ENCODE measurements around the gene HOXB4. TPM values are rescaled to one million over a fixed set of nuclear protein-coding genes. Genes with fewer than 3 reads are reported as not detected.

The HOXB4 gene
- total and polyA plus RNA-seq, 4 donors: 1.4 to 6.7 (median 2.6) TPM

DNA sequence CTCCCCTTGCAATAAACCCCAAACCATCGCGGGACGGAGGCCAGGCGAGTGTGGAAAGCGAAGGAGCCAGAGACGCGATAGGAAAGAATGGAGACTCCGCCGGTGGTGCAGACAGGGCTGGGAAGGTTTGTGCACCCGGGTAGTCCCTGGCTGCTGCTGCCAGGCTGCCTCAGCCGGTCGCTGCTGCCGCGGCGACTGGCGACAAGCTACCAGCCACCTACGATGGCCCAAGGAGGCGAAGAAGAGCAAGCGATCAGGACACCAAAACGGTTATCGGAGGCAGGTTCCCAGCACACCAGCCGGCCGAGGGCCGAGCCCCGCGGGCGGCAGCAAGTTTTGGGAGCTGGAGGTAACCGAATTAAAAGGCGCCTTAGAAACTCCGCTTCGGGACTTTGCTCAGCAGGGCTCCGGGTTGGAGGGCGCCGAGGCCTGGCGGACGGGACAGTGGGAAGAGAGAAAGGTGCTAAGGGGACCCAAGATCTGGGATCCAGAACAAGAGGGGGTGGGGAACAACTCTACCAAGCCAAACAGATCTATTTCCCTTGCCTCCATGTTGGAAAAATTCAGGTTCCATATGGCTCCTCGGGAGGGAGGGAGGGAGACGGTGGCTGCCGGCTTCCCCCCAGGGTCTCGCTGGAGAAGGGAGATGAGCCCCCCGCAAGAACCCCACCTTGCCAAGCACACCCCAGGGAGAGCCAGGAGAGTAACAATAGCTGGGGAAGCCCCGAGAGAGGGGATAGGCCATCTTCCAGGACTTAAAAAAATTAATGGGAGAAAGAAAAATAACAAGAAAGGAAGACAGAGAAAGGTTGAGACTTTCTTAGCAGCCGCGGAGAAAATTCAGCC, 23.5 kb downstream of the HOXB4 start:
- peaks cover 0 to 54% (median 2%) of the 10 kb centered on the region in 3 donors for H3K27me3 ChIP-seq (ENCODE audit: control insufficient read depth in 3 of 3, insufficient read depth in 3 of 3, low read length in 2 of 3)
- 48 to 61% methylated on average over 44 of the region's 44 CpGs for WGBS, 2 donors
- no peak for ATAC-seq (ENCODE audit: insufficient read depth, low FRiP score)

DNA sequence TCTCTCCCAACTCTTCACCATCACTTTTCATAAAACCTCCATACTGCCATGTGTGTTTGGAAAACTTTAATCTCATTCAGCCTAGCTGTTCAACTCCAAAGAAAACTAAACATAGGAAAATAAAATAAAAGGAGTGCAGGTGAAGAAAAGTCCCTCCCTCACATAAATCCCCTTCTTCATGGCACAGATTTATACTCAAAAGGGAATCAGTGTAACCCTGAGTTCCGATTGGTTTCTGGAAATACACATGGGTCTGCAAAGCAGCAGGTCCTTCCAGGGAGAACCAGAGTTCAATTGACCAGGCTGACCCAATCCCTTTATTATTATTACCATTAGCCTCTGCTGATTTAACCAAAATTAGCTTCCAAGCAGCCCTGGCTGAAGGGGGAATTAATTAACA, 24.3 kb downstream of the HOXB4 start:
- H3K4me3 ChIP-seq: no peak overlapping the region
- H3K9me3 ChIP-seq (ENCODE audit: control insufficient read depth in 4 of 4, insufficient read depth in 3 of 4, low read length in 3 of 4): peaks cover 0 to 3% (median 0%) of the 10 kb centered on the region in 4 donors
- peaks cover 0 to 82% (median 10%) of the 10 kb centered on the region in 5 donors for H3K4me1 ChIP-seq (ENCODE audit: control insufficient read depth in 5 of 5, insufficient read depth in 5 of 5, low read length in 5 of 5)
- H3K27ac ChIP-seq (ENCODE audit: low read depth in 1 of 2, low read length in 1 of 2): no peak overlapping the region
- WGBS, 2 donors: 52 to 74% methylated on average over 1 of the region's 1 CpG
- ATAC-seq (ENCODE audit: insufficient read depth, low FRiP score): no peak
- H3K9ac ChIP-seq (ENCODE audit: insufficient read depth in 1 of 2, low read length in 2 of 2): peak overlapping the region in 1 of 2 donors; percentile 96
- peaks cover 0 to 21% (median 4%) of the 10 kb centered on the region in 4 donors for H3K36me3 ChIP-seq (ENCODE audit: control insufficient read depth in 4 of 4, insufficient read depth in 4 of 4, low read length in 4 of 4)
- TF ChIP-seq, protein P1, sequence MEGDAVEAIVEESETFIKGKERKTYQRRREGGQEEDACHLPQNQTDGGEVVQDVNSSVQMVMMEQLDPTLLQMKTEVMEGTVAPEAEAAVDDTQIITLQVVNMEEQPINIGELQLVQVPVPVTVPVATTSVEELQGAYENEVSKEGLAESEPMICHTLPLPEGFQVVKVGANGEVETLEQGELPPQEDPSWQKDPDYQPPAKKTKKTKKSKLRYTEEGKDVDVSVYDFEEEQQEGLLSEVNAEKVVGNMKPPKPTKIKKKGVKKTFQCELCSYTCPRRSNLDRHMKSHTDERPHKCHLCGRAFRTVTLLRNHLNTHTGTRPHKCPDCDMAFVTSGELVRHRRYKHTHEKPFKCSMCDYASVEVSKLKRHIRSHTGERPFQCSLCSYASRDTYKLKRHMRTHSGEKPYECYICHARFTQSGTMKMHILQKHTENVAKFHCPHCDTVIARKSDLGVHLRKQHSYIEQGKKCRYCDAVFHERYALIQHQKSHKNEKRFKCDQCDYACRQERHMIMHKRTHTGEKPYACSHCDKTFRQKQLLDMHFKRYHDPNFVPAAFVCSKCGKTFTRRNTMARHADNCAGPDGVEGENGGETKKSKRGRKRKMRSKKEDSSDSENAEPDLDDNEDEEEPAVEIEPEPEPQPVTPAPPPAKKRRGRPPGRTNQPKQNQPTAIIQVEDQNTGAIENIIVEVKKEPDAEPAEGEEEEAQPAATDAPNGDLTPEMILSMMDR (IDR thresholded peaks at IDR 0.05; ENCODE audit: control extremely low read depth, extremely low read depth): no peak
- DNase-seq: peak in 2 of 3 donors; percentile 42 to 61
- peaks cover 0 to 54% (median 0%) of the 10 kb centered on the region in 3 donors for H3K27me3 ChIP-seq (ENCODE audit: control insufficient read depth in 3 of 3, insufficient read depth in 3 of 3, low read length in 2 of 3)

More for the DNA sequence above, 23.5 kb downstream of the HOXB4 start:
- Histone ChIP-seq H3K9ac (ENCODE audit: insufficient read depth in 1 of 2, low read length in 2 of 2) (peak overlapping the region; percentile 30 to 96), H3K27ac (ENCODE audit: low read depth in 1 of 2, low read length in 1 of 2) (peak overlapping the region in 1 of 2 donors; percentile 70), H3K4me1 (ENCODE audit: control insufficient read depth in 5 of 5, insufficient read depth in 5 of 5, low read length in 5 of 5) (peaks cover 0 to 82% (median 8%) of the 10 kb centered on the region in 5 donors), H3K4me3 (peak overlapping the region; percentile 33), H3K36me3 (ENCODE audit: control insufficient read depth in 4 of 4, insufficient read depth in 4 of 4, low read length in 4 of 4) (peaks cover 0 to 23% (median 5%) of the 10 kb centered on the region in 4 donors), H3K9me3 (ENCODE audit: control insufficient read depth in 4 of 4, insufficient read depth in 3 of 4, low read length in 3 of 4) (peaks cover 0 to 3% (median 0%) of the 10 kb centered on the region in 4 donors)
- TF ChIP-seq, protein P1 (IDR thresholded peaks at IDR 0.05; ENCODE audit: control extremely low read depth, extremely low read depth): no peak
- peak; percentile 43 to 53 (median 45) for DNase-seq

DNA sequence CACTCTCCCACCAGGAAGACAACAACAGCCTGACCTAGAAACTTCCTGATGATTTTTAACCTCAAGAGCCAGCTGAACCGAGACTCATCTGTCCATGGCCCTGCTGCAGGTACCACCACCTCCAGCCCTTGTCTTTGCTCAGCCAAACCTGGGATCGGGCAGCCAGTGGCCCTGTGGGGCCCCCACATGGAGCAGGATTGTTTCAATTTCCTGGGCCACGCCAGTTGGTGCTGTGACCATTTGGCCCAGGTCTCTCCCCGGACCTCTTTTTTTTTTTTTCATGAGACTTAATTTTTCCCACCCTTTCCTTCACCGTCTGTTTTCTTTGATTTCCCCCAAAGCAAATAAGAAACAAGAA, 25.0 kb downstream of the HOXB4 start:
- Histone ChIP-seq H3K36me3 (ENCODE audit: control insufficient read depth in 4 of 4, insufficient read depth in 4 of 4, low read length in 4 of 4) (peaks cover 0 to 19% (median 4%) of the 10 kb centered on the region in 4 donors), H3K27me3 (ENCODE audit: control insufficient read depth in 3 of 3, insufficient read depth in 3 of 3, low read length in 2 of 3) (peaks cover 0 to 57% (median 0%) of the 10 kb centered on the region in 3 donors), H3K4me1 (ENCODE audit: control insufficient read depth in 5 of 5, insufficient read depth in 5 of 5, low read length in 5 of 5) (peaks cover 0 to 81% (median 10%) of the 10 kb centered on the region in 5 donors), H3K9me3 (ENCODE audit: control insufficient read depth in 4 of 4, insufficient read depth in 3 of 4, low read length in 3 of 4) (peaks cover 0 to 3% (median 0%) of the 10 kb centered on the region in 4 donors), H3K27ac (ENCODE audit: low read depth in 1 of 2, low read length in 1 of 2) (peak overlapping the region in 1 of 2 donors; percentile 7), H3K9ac (ENCODE audit: insufficient read depth in 1 of 2, low read length in 2 of 2) (peak overlapping the region in 1 of 2 donors; percentile 96), H3K4me3 (no peak overlapping the region)
- ATAC-seq (ENCODE audit: insufficient read depth, low FRiP score) (no peak), DNase-seq (no peak)
- WGBS, 2 donors: 49 to 70% methylated on average over 5 of the region's 5 CpGs
- TF ChIP-seq, protein P1 (IDR thresholded peaks at IDR 0.05; ENCODE audit: control extremely low read depth, extremely low read depth): no peak
